Sigmoid colon (tissue), 7 donors: ENCODE data around the gene FAT4. TPM values are rescaled to one million over a fixed set of nuclear protein-coding genes. Genes with fewer than 3 reads are reported as not detected.

Experiments used
- DNase-seq: peaks from one replicate; pipeline ENCODE4 v3.0.0-alpha.2; 2019
- H3K27ac ChIP-seq, 4 donors: fragments of 200-600 bp; sonication (generic); one replicate each; pipeline ENCODE4 v1.5.1; 2016 to 2019; ENCODE audit warnings: mild to moderate bottlenecking in 1 of 4
- H3K27me3 ChIP-seq, 3 donors: fragments of 200-600 bp; sonication (generic); one replicate each; pipeline ENCODE4 v1.5.1; 2019; ENCODE audit warnings: mild to moderate bottlenecking in 1 of 3
- H3K36me3 ChIP-seq, 4 donors: fragments of 200-600 bp; sonication (generic); one replicate each; pipeline ENCODE4 v1.5.1; 2016 to 2019
- H3K4me1 ChIP-seq, 4 donors: fragments of 200-600 bp; sonication (generic); one replicate each; pipeline ENCODE4 v1.5.1; 2017 to 2019
- H3K4me3 ChIP-seq, 4 donors: fragments of 200-600 bp; sonication (generic); one replicate each; pipeline ENCODE4 v1.5.1; 2017 to 2019; ENCODE audit warnings: mild to moderate bottlenecking in 2 of 4, moderate library complexity in 1 of 4
- H3K9me3 ChIP-seq, 4 donors: fragments of 200-600 bp in 3 of 4; sonication (generic) in 3 of 4; one replicate each; pipeline versions ENCODE4 v1.5.1 to v1.6.1; 2013 to 2019
- EP300 ChIP-seq, 4 donors: sonication (generic); formaldehyde crosslinking; IDR thresholded peaks; one replicate each; pipeline ENCODE4 v1.6.1; 2017; ENCODE audit warnings: antibody characterized with exemption in 4 of 4
- POLR2A ChIP-seq, 2 donors: fragments of 450-650 bp; IDR thresholded peaks; one replicate each; pipeline ENCODE4 v1.6.1; 2016; ENCODE audit warnings: antibody characterized with exemption in 2 of 2, mild to moderate bottlenecking in 2 of 2, moderate library complexity in 2 of 2
- POLR2AphosphoS5 ChIP-seq, 4 donors: sonication (generic); formaldehyde crosslinking; IDR thresholded peaks; one replicate each; pipeline ENCODE4 v1.6.1; 2017; ENCODE audit warnings: antibody characterized with exemption in 4 of 4
- WGBS, 2 donors: extraction: QIAGEN DNeasy Blood & Tissue Kit; methylation state at CpG; one replicate each; pipeline ENCODE4 v1.1.7; 2013; 5-methylcytosine and 5-hydroxymethylcytosine counted together
- intact Hi-C: fragments of 100-400 bp; cut with DNase I; formaldehyde crosslinking; loops from one replicate; pipeline ENCODE4 v1.15.1; 2023
- polyA plus RNA-seq, 3 donors: library from polyadenylated mRNA; stranded (reverse); fragments of 200-250 nt; gene quantifications; one replicate each; pipeline ENCODE4 v1.2.3, GENCODE V29; 2013
- total RNA-seq, 4 donors: library from RNA; depleted of rRNA; stranded (reverse); fragments of >200 nt; gene quantifications; one replicate each; pipeline ENCODE4 v1.1.0, GENCODE V29; 2016
- TF ChIP-seq, protein P1 (sequence below), 4 experiments: fragments of 450-650 bp in 3 of 4; fragments of 200-600 bp in 1 of 4; IDR thresholded peaks; one replicate each; pipeline ENCODE4 v1.5.1; 2016 to 2019; ENCODE audit warnings: antibody characterized with exemption in 4 of 4, mild to moderate bottlenecking in 3 of 4, moderate library complexity in 2 of 4
- donor health status: healthy with polysubstance abuse.
- donor health status: Bipolar disorder and iron deficiency.
- donor health status: healthy.

FAT4 gene
- total and polyA plus RNA-seq, 7 donors = under 0.01 to 74.2 (median 46.2) TPM

- Histone ChIP-seq H3K27ac (no peak overlapping the region), H3K9me3 (no peaks in the 10 kb centered on the region), H3K27me3 (no peaks in the 10 kb centered on the region), H3K4me3 (no peak overlapping the region), H3K36me3 (no peaks in the 10 kb centered on the region), H3K4me1 (peaks cover 0 to 26% (median 3%) of the 10 kb centered on the region in 4 donors)
- no peak for DNase-seq
- TF ChIP-seq POLR2AphosphoS5 (IDR thresholded peaks at IDR 0.05) (no peak), EP300 (IDR thresholded peaks at IDR 0.05) (no peak), POLR2A (IDR thresholded peaks at IDR 0.05) (no peak)
- TF ChIP-seq, protein P1, sequence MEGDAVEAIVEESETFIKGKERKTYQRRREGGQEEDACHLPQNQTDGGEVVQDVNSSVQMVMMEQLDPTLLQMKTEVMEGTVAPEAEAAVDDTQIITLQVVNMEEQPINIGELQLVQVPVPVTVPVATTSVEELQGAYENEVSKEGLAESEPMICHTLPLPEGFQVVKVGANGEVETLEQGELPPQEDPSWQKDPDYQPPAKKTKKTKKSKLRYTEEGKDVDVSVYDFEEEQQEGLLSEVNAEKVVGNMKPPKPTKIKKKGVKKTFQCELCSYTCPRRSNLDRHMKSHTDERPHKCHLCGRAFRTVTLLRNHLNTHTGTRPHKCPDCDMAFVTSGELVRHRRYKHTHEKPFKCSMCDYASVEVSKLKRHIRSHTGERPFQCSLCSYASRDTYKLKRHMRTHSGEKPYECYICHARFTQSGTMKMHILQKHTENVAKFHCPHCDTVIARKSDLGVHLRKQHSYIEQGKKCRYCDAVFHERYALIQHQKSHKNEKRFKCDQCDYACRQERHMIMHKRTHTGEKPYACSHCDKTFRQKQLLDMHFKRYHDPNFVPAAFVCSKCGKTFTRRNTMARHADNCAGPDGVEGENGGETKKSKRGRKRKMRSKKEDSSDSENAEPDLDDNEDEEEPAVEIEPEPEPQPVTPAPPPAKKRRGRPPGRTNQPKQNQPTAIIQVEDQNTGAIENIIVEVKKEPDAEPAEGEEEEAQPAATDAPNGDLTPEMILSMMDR (IDR thresholded peaks at IDR 0.05) = no peak
- intact Hi-C loops = no loop called here
- 41 to 70% methylated on average over 2 of the region's 2 CpGs for WGBS, 2 donors
Measured at GRCh38 chr4:125344198-125344597, 29.4 kb downstream of the FAT4 start.

DNA sequence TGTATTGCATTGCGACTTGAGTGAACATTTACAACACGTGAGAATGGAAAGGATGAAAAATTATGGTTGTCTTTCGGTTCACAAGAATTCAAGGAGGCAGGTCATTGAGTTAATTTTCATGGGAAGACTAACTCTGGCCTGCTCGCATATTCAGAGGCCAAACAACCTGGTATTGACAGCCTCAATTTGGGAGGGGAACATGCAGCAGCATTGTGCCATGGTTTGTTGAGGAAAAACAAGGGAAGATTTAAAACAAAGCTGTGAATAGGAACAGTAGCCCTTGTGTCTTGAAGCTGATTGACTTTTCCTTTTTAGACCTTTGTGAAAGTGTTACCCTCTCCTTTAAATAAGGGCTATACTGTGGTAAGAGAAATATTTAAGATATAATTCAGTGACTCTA, 31.9 kb downstream of the FAT4 start:
- WGBS, 2 donors = 65 to 82% methylated on average over 4 of the region's 4 CpGs
- H3K36me3 ChIP-seq = no peaks in the 10 kb centered on the region
- intact Hi-C loops = no loop called here
- no peak overlapping the region for H3K27ac ChIP-seq
- no peak for DNase-seq
- no peaks in the 10 kb centered on the region for H3K27me3 ChIP-seq
- H3K4me1 ChIP-seq = peaks cover 0 to 21% (median 3%) of the 10 kb centered on the region in 4 donors
- H3K4me3 ChIP-seq = no peak overlapping the region
- H3K9me3 ChIP-seq = no peaks in the 10 kb centered on the region
- TF ChIP-seq, protein P1 (IDR thresholded peaks at IDR 0.05) = no peak
- no peak for TF ChIP-seq EP300 (IDR thresholded peaks at IDR 0.05)
- no peak for TF ChIP-seq POLR2A (IDR thresholded peaks at IDR 0.05)
- TF ChIP-seq POLR2AphosphoS5 (IDR thresholded peaks at IDR 0.05) = no peak

DNA sequence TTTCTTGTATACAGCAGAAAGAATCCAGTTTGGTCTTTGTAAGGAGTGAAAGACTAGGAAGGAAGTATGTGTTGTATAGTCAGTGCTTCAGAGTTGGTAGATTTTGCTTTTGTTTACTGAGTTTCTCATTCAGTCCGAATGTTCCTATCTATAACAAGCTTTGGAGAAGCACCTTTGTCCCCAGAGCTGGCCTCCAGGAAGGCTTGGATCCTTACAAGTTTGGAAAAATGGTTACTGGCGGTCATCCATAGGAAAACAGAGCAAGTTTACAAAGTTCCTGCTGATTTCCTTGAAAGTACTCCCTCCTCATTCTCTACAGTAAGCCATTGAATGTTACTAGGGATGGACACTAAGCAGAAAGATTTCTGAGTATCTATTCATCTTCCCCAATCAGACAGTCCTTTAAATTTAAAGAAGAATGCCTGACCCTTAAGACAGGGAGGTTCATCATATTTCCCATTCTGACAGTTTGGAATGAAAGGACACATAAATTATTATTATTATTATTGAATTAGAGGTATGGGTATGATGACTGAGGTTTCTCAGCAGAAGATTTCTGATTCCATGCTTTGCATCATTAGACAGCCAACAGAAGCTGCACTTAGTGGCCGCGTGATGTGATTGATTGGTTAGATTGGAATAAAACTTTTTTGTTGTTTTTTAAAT, 35.8 kb downstream of the FAT4 start:
- TF ChIP-seq POLR2A (IDR thresholded peaks at IDR 0.05) = no peak
- no peak for TF ChIP-seq EP300 (IDR thresholded peaks at IDR 0.05)
- TF ChIP-seq, protein P1 (IDR thresholded peaks at IDR 0.05) = no peak
- peaks cover 0 to 13% (median 8%) of the 10 kb centered on the region in 4 donors for H3K4me1 ChIP-seq
- no peaks in the 10 kb centered on the region for H3K36me3 ChIP-seq
- no peak for DNase-seq
- 67 to 82% methylated on average over 4 of the region's 4 CpGs for WGBS, 2 donors
- H3K4me3 ChIP-seq = no peak overlapping the region
- H3K27me3 ChIP-seq = no peaks in the 10 kb centered on the region
- no peaks in the 10 kb centered on the region for H3K9me3 ChIP-seq
- intact Hi-C loops = no loop called here
- H3K27ac ChIP-seq = no peak overlapping the region

- intact Hi-C loops = no loop called here
- Histone ChIP-seq H3K9me3 (no peaks in the 10 kb centered on the region), H3K4me3 (no peak overlapping the region), H3K27ac (no peak overlapping the region), H3K36me3 (no peaks in the 10 kb centered on the region), H3K4me1 (peaks cover 0 to 13% (median 9%) of the 10 kb centered on the region in 4 donors), H3K27me3 (no peaks in the 10 kb centered on the region)
- 68 to 76% methylated on average over 1 of the region's 1 CpG for WGBS, 2 donors
- DNase-seq = no peak
- no peak for TF ChIP-seq POLR2A (IDR thresholded peaks at IDR 0.05)
- no peak for TF ChIP-seq POLR2AphosphoS5 (IDR thresholded peaks at IDR 0.05)
- TF ChIP-seq, protein P1 (IDR thresholded peaks at IDR 0.05) = no peak
- TF ChIP-seq EP300 (IDR thresholded peaks at IDR 0.05) = no peak
Measured at GRCh38 chr4:125352521-125352920, 37.8 kb downstream of the FAT4 start.

DNA sequence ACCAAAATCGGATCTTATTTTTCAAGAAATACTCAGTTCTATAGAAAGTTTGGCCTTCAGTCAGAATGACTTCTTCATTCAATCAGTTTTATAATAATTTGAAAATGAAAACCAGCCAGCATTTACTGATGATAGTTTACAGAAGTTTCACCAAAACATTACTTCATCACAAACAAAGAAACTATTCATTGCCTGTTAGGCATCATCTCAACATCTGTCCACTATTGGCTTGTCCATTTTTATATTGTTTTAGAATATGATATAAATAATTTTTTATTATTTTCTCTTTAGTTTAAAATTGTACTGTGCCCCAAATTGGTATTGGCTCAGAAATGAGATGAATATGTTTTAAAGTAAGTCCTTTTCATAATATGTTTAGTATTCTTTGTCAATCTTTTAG, 38.4 kb downstream of the FAT4 start:
- intact Hi-C loops = no loop called here
- Histone ChIP-seq H3K27me3 (no peaks in the 10 kb centered on the region), H3K27ac (no peak overlapping the region), H3K36me3 (no peaks in the 10 kb centered on the region), H3K4me1 (peaks cover 0 to 18% (median 10%) of the 10 kb centered on the region in 4 donors), H3K4me3 (no peak overlapping the region), H3K9me3 (no peaks in the 10 kb centered on the region)
- WGBS, 2 donors = 74 to 84% methylated on average over 1 of the region's 1 CpG
- DNase-seq = no peak
- TF ChIP-seq POLR2AphosphoS5 (IDR thresholded peaks at IDR 0.05) = no peak
- TF ChIP-seq POLR2A (IDR thresholded peaks at IDR 0.05) = no peak
- no peak for TF ChIP-seq EP300 (IDR thresholded peaks at IDR 0.05)
- TF ChIP-seq, protein P1 (IDR thresholded peaks at IDR 0.05) = no peak
